HL-60 (cell line): ENCODE data around the gene ITPRIP.

ENCODE experiments used
- DNase-seq, 2 experiments: peaks; one replicate each; pipeline ENCODE4 v3.0.0-alpha.2; 2010 to 2020; ENCODE audit warnings: low read depth in 1 of 2, low spot score in 1 of 2
- H3K27ac ChIP-seq: fragments of 250-450 bp; sonication (Bioruptor Pico); replicated peaks from 2 replicates; pipeline ENCODE4 v1.5.1; 2020; ENCODE audit warnings: mild to moderate bottlenecking, moderate library complexity
- H3K27me3 ChIP-seq: fragments of 250-450 bp; sonication (Bioruptor Pico); 2 replicates; pipeline ENCODE4 v1.5.1; 2021; ENCODE audit warnings: mild to moderate bottlenecking, moderate library complexity; ENCODE audit not compliant: insufficient read depth, poor library complexity, severe bottlenecking
- H3K4me3 ChIP-seq: replicated peaks from 2 replicates; pipeline ENCODE4 v1.5.1; 2011; ENCODE audit warnings: mild to moderate bottlenecking, control low read depth, low read length; ENCODE audit not compliant: insufficient read depth
- CTCF ChIP-seq: IDR thresholded peaks from one replicate; pipeline ENCODE4 v1.5.1; 2011; ENCODE audit warnings: low read length, control low read depth, inconsistent platforms; ENCODE audit not compliant: insufficient read depth
- GABPA ChIP-seq: IDR thresholded peaks from 2 replicates; pipeline ENCODE4 v1.6.1; 2012; ENCODE audit warnings: low read depth
- POLR2AphosphoS5 ChIP-seq: IDR thresholded peaks from 2 replicates; pipeline ENCODE4 v1.6.1; 2012; ENCODE audit warnings: low read depth
- REST ChIP-seq: IDR thresholded peaks from 2 replicates; pipeline ENCODE4 v1.6.1; 2012; ENCODE audit warnings: low read depth; ENCODE audit not compliant: insufficient replicate concordance
- SPI1 ChIP-seq: IDR thresholded peaks from 2 replicates; pipeline ENCODE4 v1.6.1; 2012; ENCODE audit warnings: low read depth, mild to moderate bottlenecking, borderline replicate concordance

Gene ITPRIP

GRCh38 chr10:104323760-104324201, 14.5 kb downstream of the ITPRIP start:
- H3K27ac ChIP-seq = peak overlapping the region; percentile 85
- peak in 1 of 2 experiments; percentile 88 for DNase-seq
- H3K27me3 ChIP-seq = no peaks in the 10 kb centered on the region
- TF ChIP-seq CTCF = no peak
- TF ChIP-seq POLR2AphosphoS5 = 0 out of 2 replicates have a peak, but pooled peaks have one; percentile 22
- no peak for TF ChIP-seq REST
- no peak overlapping the region for H3K4me3 ChIP-seq

GRCh38 chr10:104323085-104323484, 15.2 kb downstream of the ITPRIP start:
- peak overlapping the region; percentile 85 for H3K27ac ChIP-seq

GRCh38 chr10:104322416-104322782, 15.9 kb downstream of the ITPRIP start:
- DNase-seq = peak; percentile 77 to 92
- no peak for TF ChIP-seq SPI1
- peak; percentile 61 for TF ChIP-seq POLR2AphosphoS5
- no peak overlapping the region for H3K4me3 ChIP-seq
- peak overlapping the region; percentile 85 for H3K27ac ChIP-seq
- H3K27me3 ChIP-seq = no peaks in the 10 kb centered on the region

More at GRCh38 chr10:104323085-104323484, 15.2 kb downstream of the ITPRIP start:
- H3K27me3 ChIP-seq = no peaks in the 10 kb centered on the region
- TF ChIP-seq POLR2AphosphoS5 = no peak
- TF ChIP-seq REST = no peak
- TF ChIP-seq GABPA = no peak
- TF ChIP-seq SPI1 = no peak
- no peak for TF ChIP-seq CTCF
- no peak overlapping the region for H3K4me3 ChIP-seq
- no peak for DNase-seq

- H3K27me3 ChIP-seq = no peaks in the 10 kb centered on the region
- H3K4me3 ChIP-seq = no peak overlapping the region
- peak overlapping the region; percentile 85 for H3K27ac ChIP-seq
- DNase-seq = peak in 1 of 2 experiments; percentile 60
- TF ChIP-seq SPI1 (no peak), REST (no peak), POLR2AphosphoS5 (peak; percentile 11; the same call in 1 of the 2 replicates), GABPA (no peak)
Observed at GRCh38 chr10:104321725-104322415, 16.4 kb downstream of the ITPRIP start.
